Measurements from ENCODE around the gene ATP5PD.

GRCh38 chr17:75005291-75005690 is 41.5 kb downstream of the ATP5PD start:
- TF ChIP-seq CTCF (IDR thresholded peaks at IDR 0.05) (no peak), EP300 (IDR thresholded peaks at IDR 0.05) (no peak)

All from ovary (tissue), 3 donors.